Adrenal gland (tissue), 5 donors: Measurements from ENCODE around the gene TEX14.

Experiments used
- CTCF ChIP-seq, 6 experiments: fragments of 450-650 bp in 4 of 6; fragments of 200-600 bp in 2 of 6; sonication (generic) in 1 of 6; IDR thresholded peaks; 1 replicate in 5 of 6; 2 replicates in 1 of 6; pipeline versions ENCODE4 v1.5.1 to v1.8.0; 2016 to 2021; ENCODE audit warnings: antibody characterized with exemption in 6 of 6, mild to moderate bottlenecking in 2 of 6, moderate library complexity in 1 of 6
- POLR2A ChIP-seq, 2 donors: fragments of 450-650 bp; IDR thresholded peaks; one replicate each; pipeline ENCODE4 v1.6.1; 2017; ENCODE audit warnings: antibody characterized with exemption in 2 of 2, mild to moderate bottlenecking in 2 of 2, moderate library complexity in 1 of 2
- donor health status: DM: no; HTN: no; CAD: no.

DNA sequence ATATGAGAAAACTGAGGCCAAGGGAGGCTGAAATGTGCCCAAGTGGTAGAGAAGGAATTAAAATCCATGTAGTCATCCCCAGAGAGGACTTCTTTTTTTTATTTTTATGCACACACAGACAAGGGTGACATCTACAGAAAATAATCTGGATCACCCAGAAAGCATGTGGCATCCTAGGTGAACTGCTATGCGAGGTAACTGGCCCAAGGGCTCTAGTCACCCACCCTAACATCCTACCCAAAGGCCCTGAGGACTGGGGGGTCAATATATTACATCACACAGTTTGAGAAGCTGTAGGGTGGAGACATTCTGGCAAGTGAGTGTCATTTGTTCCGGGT lies 23.3 kb downstream of the TEX14 start:
- TF ChIP-seq CTCF (IDR thresholded peaks at IDR 0.05) (no peak), POLR2A (IDR thresholded peaks at IDR 0.05) (no peak)
